GM21447 (cell line): ENCODE measurements around the gene GRM1.

Experiments used
- ATAC-seq: cut with Tn5 transposase; IDR thresholded peaks from one replicate; pipeline ENCODE4 v1.9.1; 2021; ENCODE audit not compliant: unreplicated experiment

GRM1 gene

GRCh38 chr6:146441907-146442306 lies 413.0 kb downstream of the GRM1 start:
- ATAC-seq = no peak

GRCh38 chr6:146444189-146444588 lies 415.3 kb downstream of the GRM1 start:
- no peak for ATAC-seq

GRCh38 chr6:146445233-146445632 lies 416.4 kb downstream of the GRM1 start:
- no peak for ATAC-seq

- no peak for ATAC-seq
Observed at GRCh38 chr6:146456886-146457285, 428.0 kb downstream of the GRM1 start.

- ATAC-seq = no peak
Observed at GRCh38 chr6:146460941-146461340, 432.1 kb downstream of the GRM1 start.

GRCh38 chr6:146470091-146470770 lies 441.4 kb downstream of the GRM1 start:
- ATAC-seq = no peak

GRCh38 chr6:146472918-146473317 lies 444.1 kb downstream of the GRM1 start:
- ATAC-seq = no peak

GRCh38 chr6:146481527-146481926 lies 452.7 kb downstream of the GRM1 start:
- no peak for ATAC-seq

- ATAC-seq = no peak
Observed at GRCh38 chr6:146484411-146484810, 455.5 kb downstream of the GRM1 start.
